Adipocyte (in vitro differentiated cells): ENCODE results near the gene SLC3A2.

Source experiments
- DNase-seq: peaks from one replicate; pipeline ENCODE4 v3.0.0-alpha.2; 2015; ENCODE audit warnings: low read depth
- H3K27me3 ChIP-seq: replicated peaks from 2 replicates; pipeline ENCODE4 v1.7.0; 2013; ENCODE audit warnings: mild to moderate bottlenecking, low read length, moderate library complexity; ENCODE audit not compliant: control insufficient read depth, insufficient read depth
- H3K36me3 ChIP-seq: 2 replicates; pipeline ENCODE4 v1.7.0; 2013; ENCODE audit warnings: low read length, mild to moderate bottlenecking, moderate library complexity; ENCODE audit not compliant: control insufficient read depth, insufficient read depth, severe bottlenecking
- H3K4me1 ChIP-seq: 2 replicates; pipeline ENCODE4 v1.7.0; 2013; ENCODE audit warnings: mild to moderate bottlenecking, low read length, moderate library complexity; ENCODE audit not compliant: control insufficient read depth, insufficient read depth
- H3K4me3 ChIP-seq: 2 replicates; pipeline ENCODE4 v1.7.0; 2013; ENCODE audit warnings: mild to moderate bottlenecking, low read length, moderate library complexity
- H3K9ac ChIP-seq: 2 replicates; pipeline ENCODE4 v1.7.0; 2013; ENCODE audit warnings: mild to moderate bottlenecking, low read length, moderate library complexity
- H3K9me3 ChIP-seq: 2 replicates; pipeline ENCODE4 v1.7.0; 2013; ENCODE audit warnings: mild to moderate bottlenecking, low read length, moderate library complexity; ENCODE audit not compliant: control insufficient read depth

Gene SLC3A2

DNA sequence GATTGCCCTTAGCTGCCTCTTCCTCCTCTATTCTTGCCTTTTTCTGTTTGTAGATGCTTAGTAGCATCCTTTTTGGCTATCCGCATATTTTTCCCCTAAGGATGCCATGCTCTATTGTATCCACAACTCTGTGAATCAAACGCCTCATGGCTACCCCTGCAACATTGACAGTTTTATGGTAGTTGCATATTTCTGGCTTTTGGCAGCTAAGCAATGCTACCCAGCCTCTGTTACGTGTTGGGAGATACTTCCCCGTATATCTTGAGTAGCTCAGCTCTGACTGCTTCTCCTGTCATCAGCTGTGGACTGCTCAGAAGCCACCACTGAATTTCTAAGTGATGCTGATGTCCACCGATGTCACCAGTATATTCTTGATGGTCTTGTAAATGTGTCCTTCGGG, 15.1 kb upstream of the SLC3A2 start:
- Histone ChIP-seq H3K4me1 (peaks cover 10% of the 10 kb centered on the region), H3K9me3 (no peaks in the 10 kb centered on the region), H3K4me3 (no peak overlapping the region), H3K36me3 (no peaks in the 10 kb centered on the region), H3K9ac (no peak overlapping the region), H3K27me3 (no peaks in the 10 kb centered on the region)
- no peak for DNase-seq

DNA sequence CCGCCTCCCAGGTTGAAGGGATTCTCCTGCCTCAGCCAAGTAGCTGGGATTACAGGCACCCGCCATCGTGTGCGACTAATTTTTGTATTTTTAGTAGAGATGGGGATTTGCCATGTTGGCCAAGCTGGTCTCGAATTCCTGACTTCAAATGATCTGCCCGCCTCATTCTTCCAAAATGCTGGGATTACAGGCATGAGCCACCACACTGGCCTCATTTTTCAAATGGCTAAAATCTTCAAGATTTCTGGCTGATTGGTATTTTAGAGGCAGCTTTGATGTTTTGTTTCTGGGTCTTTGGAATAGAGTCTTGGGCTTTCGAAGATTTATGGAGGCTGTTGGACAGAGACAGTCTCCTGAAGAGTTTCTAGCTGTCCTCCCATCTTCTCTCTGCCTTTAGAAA, 5.8 kb upstream of the SLC3A2 start:
- no peak overlapping the region for H3K9ac ChIP-seq
- H3K4me1 ChIP-seq = peaks cover 10% of the 10 kb centered on the region
- H3K4me3 ChIP-seq = no peak overlapping the region
- no peaks in the 10 kb centered on the region for H3K9me3 ChIP-seq
- H3K27me3 ChIP-seq = no peaks in the 10 kb centered on the region
- DNase-seq = no peak
- H3K36me3 ChIP-seq = no peaks in the 10 kb centered on the region

DNA sequence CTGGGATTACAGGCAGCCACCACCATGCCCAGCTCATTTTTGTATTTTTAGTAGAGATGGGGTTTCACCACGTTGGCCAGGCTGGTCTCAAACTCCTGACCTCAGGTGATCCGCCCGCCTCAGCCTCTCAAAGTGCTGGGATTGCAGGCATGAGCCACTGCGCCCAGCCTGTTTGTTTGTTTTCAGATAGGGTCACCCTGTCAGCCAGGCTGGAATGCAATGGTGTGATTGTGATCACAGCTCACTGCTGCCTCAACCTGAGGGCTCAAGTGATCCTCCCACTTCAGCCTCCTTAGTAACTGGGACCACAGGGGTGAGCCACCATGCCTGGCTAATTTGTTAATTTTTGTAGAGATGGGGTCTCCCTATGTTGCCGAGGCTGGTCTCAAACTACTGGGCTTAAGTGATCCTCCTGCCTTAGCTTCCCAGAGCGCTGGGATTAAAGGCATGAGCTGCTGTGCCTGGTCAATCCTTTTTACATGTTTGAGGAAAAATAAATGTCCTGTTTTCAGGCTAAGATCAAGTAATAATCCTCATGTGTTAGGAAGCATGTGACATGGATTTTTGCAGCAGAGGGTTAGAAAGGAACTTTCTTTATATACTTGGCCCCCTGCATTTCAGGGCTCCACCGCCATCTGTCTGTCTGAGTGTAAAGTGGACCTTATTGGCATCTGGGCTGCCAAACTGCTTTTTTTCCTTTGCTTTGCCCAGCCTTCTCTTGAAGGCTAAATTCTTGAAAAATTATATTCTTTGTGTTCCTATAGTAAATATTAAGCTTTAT, 4.8 kb upstream of the SLC3A2 start:
- Histone ChIP-seq H3K4me3 (no peak overlapping the region), H3K36me3 (no peaks in the 10 kb centered on the region), H3K27me3 (no peaks in the 10 kb centered on the region), H3K9ac (no peak overlapping the region), H3K4me1 (peaks cover 14% of the 10 kb centered on the region), H3K9me3 (no peaks in the 10 kb centered on the region)
- no peak for DNase-seq

DNA sequence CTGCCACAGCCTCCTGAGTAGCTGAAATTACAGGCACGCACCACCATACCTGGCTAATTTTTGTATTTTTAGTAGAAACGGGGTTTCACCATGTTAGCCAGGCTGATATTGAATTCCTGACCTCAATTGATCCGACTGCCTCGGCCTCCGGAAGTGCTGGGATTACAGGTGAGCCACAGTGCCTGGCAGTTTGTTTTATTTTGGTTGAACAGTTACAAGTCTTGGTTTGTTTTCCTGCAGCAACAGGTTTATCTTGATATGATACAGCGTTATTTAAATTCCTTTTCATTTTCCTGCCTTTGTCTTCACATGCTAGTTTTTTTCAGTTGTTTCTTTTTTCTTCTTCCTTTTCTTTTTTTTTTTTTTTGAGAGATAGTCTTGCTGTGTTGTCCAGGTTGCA, 4.0 kb upstream of the SLC3A2 start:
- no peaks in the 10 kb centered on the region for H3K27me3 ChIP-seq
- no peak overlapping the region for H3K4me3 ChIP-seq
- no peaks in the 10 kb centered on the region for H3K36me3 ChIP-seq
- no peak for DNase-seq
- peaks cover 14% of the 10 kb centered on the region for H3K4me1 ChIP-seq
- H3K9me3 ChIP-seq = no peaks in the 10 kb centered on the region
- no peak overlapping the region for H3K9ac ChIP-seq

DNA sequence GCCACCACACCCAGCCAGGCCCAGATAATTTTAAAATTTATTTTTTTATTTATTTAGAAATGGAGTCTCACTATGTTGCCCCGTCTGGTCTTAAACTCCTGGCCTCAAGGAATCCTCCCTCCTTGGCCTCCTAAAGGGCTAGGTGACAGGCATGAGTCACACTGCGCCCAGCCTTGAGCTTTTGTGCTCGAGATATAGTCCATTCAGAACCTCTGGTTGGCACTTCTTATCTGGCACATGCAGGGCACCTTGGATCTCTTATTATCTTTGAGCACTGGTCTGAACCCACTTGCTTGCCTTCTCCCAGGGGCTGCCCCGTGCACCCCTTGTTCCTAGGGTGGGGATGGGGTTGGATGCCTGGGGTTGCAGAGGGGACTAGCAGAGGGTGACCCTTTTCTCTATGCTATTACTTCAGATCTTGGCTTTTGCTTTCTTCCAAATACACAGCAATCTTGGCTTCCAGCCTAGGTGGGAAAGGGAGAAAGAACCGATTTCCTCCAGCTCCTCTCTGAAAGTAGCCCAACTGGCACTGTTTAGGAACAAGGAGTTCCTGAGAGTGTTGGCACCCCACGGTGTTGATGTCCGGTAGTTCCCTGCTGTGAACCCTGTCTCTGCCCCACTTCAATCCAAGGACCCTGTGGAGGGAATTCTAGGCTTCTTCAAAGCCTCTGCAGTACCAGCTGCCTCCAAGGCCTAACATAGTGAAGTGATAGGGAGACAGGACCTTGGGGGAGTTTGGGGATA, 1.3 kb upstream of the SLC3A2 start:
- peak overlapping the region; percentile 99 for H3K4me3 ChIP-seq
- H3K36me3 ChIP-seq = peaks cover 25% of the 10 kb centered on the region
- peak overlapping the region; percentile 100 for H3K9ac ChIP-seq
- DNase-seq = no peak
- peaks cover 33% of the 10 kb centered on the region for H3K4me1 ChIP-seq
- no peaks in the 10 kb centered on the region for H3K9me3 ChIP-seq
- no peaks in the 10 kb centered on the region for H3K27me3 ChIP-seq

DNA sequence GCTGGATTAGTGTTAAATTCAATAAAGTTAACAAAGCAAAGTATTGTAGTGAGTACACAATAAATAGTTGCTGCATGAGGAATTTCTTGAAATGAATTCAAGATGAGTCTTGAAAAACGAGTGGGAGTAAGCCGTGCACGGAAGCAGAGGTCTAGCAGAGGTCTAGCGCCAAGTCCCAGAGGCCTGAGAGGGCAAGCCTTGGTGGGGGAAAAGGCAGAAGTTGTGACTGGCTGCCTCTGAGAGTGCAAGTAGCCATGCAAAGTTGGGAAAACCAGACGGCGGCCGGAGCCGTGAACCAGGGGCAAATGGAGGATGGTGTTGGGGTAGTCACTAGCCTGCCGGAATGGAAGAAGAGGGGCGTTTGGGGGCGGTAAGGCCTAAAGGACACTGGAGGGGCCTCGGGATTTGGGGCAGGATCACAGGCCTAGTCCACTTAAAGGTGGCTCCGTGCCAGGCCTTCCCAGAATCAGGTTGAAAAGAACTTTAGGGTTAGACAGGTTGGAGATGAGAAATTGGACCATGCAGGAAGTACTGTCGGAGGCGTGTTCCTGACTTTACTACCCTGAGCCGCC, 379 bp upstream of the SLC3A2 start:
- peak; percentile 80 for DNase-seq
- Histone ChIP-seq H3K4me1 (peaks cover 39% of the 10 kb centered on the region), H3K9ac (peak overlapping the region; percentile 100), H3K9me3 (no peaks in the 10 kb centered on the region), H3K4me3 (peak overlapping the region; percentile 99), H3K36me3 (peaks cover 34% of the 10 kb centered on the region), H3K27me3 (no peaks in the 10 kb centered on the region)

DNA sequence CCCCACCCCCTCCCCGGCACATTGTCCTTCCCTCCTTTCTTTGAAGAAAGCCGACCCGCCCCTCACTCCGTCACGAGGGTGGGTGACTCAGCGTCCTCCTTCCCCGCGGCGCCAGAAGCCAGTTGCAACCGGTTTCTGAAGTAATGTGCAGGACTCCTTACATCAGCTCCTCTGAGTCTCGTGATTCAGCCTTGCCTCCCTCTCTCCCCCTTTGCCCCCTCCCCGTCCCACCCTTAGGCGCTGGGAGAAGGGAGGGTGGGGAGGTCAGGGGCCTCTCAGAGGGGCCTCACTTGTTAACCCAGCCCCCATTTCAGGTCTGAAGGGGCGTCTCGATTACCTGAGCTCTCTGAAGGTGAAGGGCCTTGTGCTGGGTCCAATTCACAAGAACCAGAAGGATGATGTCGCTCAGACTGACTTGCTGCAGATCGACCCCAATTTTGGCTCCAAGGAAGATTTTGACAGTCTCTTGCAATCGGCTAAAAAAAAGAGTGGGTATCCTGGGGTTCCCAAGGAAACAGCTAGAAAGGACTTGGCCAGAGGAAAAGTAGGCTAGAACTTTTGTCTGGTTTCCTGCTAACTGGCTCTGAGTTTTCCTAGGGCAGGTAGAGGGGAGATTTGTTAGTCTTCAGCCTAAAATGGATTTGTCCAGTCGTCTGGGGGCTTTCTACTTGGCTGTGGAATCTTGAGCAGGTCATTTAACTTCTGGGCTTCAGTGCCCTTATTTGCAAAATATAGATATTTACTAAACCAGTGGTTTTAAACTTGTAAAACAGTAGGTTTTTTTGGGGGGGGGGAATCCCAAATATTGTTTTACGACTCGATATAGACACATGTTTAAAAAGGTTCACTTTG, 1.1 kb downstream of the SLC3A2 start:
- no peaks in the 10 kb centered on the region for H3K9me3 ChIP-seq
- peaks cover 49% of the 10 kb centered on the region for H3K36me3 ChIP-seq
- peaks cover 50% of the 10 kb centered on the region for H3K4me1 ChIP-seq
- peak overlapping the region; percentile 99 for H3K4me3 ChIP-seq
- no peaks in the 10 kb centered on the region for H3K27me3 ChIP-seq
- peak; percentile 99 for DNase-seq
- peak overlapping the region; percentile 100 for H3K9ac ChIP-seq

DNA sequence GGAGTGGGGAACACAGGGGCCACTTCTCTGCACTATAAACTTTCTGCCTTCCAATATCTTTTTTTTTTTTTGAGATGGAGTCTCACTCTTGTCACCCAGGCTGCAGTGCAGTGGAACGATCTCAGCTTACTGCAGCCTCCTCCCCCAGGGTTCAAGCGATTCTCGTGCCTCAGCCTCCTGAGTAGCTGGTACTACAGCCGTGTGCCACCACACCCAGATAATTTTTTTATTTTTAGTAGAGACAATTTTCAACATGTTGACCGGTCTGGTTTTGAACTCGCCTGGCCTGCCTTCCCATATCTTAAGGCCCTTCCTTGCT, 1.7 kb downstream of the SLC3A2 start:
- DNase-seq = no peak
- H3K27me3 ChIP-seq = no peaks in the 10 kb centered on the region
- H3K36me3 ChIP-seq = peaks cover 54% of the 10 kb centered on the region
- H3K4me1 ChIP-seq = peaks cover 55% of the 10 kb centered on the region
- peak overlapping the region; percentile 100 for H3K9ac ChIP-seq
- peak overlapping the region; percentile 99 for H3K4me3 ChIP-seq
- no peaks in the 10 kb centered on the region for H3K9me3 ChIP-seq

DNA sequence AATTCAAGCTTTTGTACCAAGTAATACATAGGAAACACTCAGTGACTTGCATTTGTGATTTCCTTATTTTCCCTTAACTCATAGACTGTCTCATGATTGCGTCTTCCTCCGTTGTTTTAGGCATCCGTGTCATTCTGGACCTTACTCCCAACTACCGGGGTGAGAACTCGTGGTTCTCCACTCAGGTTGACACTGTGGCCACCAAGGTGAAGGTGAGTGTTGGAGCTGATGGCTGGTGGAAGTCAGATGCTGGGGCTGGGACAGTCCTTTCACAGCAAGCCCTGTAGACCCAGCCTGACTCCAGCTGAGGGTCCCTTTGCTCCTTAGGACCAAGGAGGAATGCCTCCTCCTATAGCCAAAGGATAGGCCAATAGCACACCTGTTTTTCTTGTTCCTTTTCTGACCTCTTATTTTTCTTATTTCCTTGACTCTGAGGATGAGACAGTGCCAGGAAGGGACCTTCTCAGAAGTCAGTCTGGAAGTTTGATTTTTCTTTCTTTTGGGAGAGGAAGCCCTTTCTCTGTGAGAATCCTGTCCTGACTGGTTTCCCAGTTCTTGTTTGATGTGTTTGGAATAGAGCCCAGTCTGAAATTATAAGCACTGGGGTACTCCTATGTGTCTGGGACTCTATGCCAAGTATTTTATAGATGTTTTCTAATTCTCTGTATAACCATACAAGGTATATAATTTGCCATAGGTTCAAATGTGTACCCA, 2.2 kb downstream of the SLC3A2 start:
- H3K4me1 ChIP-seq = peaks cover 59% of the 10 kb centered on the region
- H3K9me3 ChIP-seq = no peaks in the 10 kb centered on the region
- H3K27me3 ChIP-seq = no peaks in the 10 kb centered on the region
- peak overlapping the region; percentile 99 for H3K4me3 ChIP-seq
- H3K36me3 ChIP-seq = peaks cover 60% of the 10 kb centered on the region
- peak overlapping the region; percentile 100 for H3K9ac ChIP-seq
- peak; percentile 21 for DNase-seq

DNA sequence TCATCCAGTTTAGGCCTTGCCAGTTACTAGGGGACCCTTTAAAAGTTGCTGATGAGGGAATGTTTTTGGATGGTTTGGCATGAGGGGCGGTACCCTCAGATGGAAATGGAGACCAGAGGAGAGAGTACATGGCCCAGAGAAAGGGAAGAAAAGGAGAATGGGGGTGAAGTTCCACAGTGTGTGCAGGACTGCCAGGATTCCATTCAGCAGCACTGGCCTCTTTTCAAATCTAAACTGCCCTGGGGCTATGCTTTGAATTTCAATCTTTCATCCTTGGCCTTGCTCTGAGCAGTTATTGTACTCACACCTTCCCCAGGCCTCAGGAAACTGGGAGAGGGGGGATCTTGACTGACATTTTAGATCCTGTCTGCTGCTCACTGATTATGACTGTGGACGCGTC, 3.0 kb downstream of the SLC3A2 start:
- H3K4me3 ChIP-seq = peak overlapping the region; percentile 99
- H3K4me1 ChIP-seq = peaks cover 67% of the 10 kb centered on the region
- DNase-seq = peak; percentile 56
- peaks cover 67% of the 10 kb centered on the region for H3K36me3 ChIP-seq
- no peaks in the 10 kb centered on the region for H3K9me3 ChIP-seq
- H3K27me3 ChIP-seq = no peaks in the 10 kb centered on the region
- H3K9ac ChIP-seq = peak overlapping the region; percentile 100
